ENCODE results near the gene TMPRSS9.
"Not testable (repeated sequence)": the region's sequence is repeated elsewhere in the genome, so short reads cannot be mapped to it uniquely, and the experiment has no call there.

DNA sequence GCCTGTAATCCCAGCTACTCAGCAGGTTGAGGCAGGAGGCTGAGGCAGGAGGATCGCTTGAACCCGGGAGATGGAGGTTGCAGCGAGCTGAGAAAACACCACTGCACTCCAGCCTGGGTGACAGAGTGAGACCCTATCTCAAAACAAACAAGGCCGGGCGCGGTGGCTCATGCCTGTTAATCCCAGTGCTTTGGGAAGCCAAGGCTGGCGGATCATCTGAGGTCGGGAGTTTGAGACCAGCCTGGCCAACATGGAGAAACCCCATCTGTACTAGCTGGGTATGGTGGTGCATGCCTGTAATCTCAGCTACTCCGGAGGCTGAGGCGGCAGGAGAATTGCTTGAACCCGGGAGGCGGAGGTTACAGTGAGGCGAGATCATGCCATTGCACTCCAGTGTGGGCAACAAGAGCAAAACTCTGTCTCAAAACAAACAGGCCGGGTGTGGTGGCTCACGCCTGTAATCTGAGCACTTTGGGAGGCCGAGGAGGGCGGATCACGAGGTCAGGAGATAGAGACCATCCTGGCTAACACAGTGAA lies 35.3 kb downstream of the TMPRSS9 start:
- TF ChIP-seq, protein P1, sequence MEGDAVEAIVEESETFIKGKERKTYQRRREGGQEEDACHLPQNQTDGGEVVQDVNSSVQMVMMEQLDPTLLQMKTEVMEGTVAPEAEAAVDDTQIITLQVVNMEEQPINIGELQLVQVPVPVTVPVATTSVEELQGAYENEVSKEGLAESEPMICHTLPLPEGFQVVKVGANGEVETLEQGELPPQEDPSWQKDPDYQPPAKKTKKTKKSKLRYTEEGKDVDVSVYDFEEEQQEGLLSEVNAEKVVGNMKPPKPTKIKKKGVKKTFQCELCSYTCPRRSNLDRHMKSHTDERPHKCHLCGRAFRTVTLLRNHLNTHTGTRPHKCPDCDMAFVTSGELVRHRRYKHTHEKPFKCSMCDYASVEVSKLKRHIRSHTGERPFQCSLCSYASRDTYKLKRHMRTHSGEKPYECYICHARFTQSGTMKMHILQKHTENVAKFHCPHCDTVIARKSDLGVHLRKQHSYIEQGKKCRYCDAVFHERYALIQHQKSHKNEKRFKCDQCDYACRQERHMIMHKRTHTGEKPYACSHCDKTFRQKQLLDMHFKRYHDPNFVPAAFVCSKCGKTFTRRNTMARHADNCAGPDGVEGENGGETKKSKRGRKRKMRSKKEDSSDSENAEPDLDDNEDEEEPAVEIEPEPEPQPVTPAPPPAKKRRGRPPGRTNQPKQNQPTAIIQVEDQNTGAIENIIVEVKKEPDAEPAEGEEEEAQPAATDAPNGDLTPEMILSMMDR (IDR thresholded peaks at IDR 0.05) = not testable (repeated sequence)
- not testable (repeated sequence) for TF ChIP-seq POLR2A, EP300 (IDR thresholded peaks at IDR 0.05)

All from ovary (tissue), 3 donors.